ENCODE results near the gene SLC25A19.

GRCh38 chr17:75277664-75278071, 11.6 kb downstream of the SLC25A19 start:
- TF ChIP-seq EZH2 (IDR thresholded peaks at IDR 0.05; ENCODE audit: borderline replicate concordance, low read length), result no peak
- TF ChIP-seq CTCF (conservative IDR thresholded peaks at IDR 0.05 in 1 of 2, IDR thresholded peaks at IDR 0.05 in 1 of 2; ENCODE audit: extremely low read depth in 1 of 2, insufficient read depth in 1 of 2, low read depth in 1 of 2, low read length in 2 of 2), result no peak
